K562 (cell line): ENCODE results near the gene PDGFA. TPM values are rescaled to one million over a fixed set of nuclear protein-coding genes. Genes with fewer than 3 reads are reported as not detected.

ENCODE experiments used
- BRD4 ChIP-seq: fragments of 200-600 bp; sonication (generic); IDR thresholded peaks from 2 replicates; pipeline ENCODE4 v1.6.1; 2017; ENCODE audit warnings: inconsistent platforms
- DPF2 ChIP-seq: fragments of 450-650 bp; IDR thresholded peaks from 2 replicates; pipeline ENCODE4 v1.6.1; 2016
- PCBP2 ChIP-seq: fragments of 200-400 bp; formaldehyde crosslinking; IDR thresholded peaks from 2 replicates; pipeline ENCODE4 v1.6.1; 2018; ENCODE audit warnings: low read length, low read depth, mild to moderate bottlenecking, moderate library complexity; ENCODE audit not compliant: poor library complexity, severe bottlenecking
- TBP ChIP-seq: optimal IDR thresholded peaks from 2 replicates; pipeline ENCODE3; 2011; ENCODE audit warnings: low read depth, low read length, improper control_type of control experiment
- TEAD4 ChIP-seq, 2 experiments: sonication (generic) in 1 of 2; formaldehyde crosslinking in 1 of 2; IDR thresholded peaks; 2 replicates each; pipeline versions ENCODE4 v1.6.1 to v1.8.0; 2012 to 2022; ENCODE audit warnings: borderline replicate concordance in 1 of 2, inconsistent platforms in 1 of 2, low read length in 1 of 2, mild to moderate bottlenecking in 1 of 2, missing genetic modification reagents in 1 of 2
- ZNF785 ChIP-seq: fragments of 250-450 bp; sonication (Bioruptor Pico); IDR thresholded peaks from 2 replicates; pipeline ENCODE4 v1.4.0; 2020; ENCODE audit warnings: mild to moderate bottlenecking
- polyA plus RNA-seq, 8 experiments: library from polyadenylated mRNA; depleted of rRNA in 4 of 8; stranded (reverse) in 5 of 8; unstranded in 3 of 8; fragments of >200 nt; fragmentation: Nextera tagmentation in 2 of 8; fragmentation: Illumina TruSeq in 1 of 8; extraction: Ambion mirVana in 2 of 8; extraction: Trizol in 1 of 8; gene quantifications; 2 replicates each; pipeline versions ENCODE4 v1.2.1 to v1.2.3, GENCODE V29; 2011 to 2014; ENCODE audit warnings: inconsistent platforms in 1 of 8, missing spikeins in 1 of 8
- total RNA-seq, 7 experiments: library from RNA; depleted of rRNA in 6 of 7; stranded (reverse); fragments of >200 nt in 6 of 7; fragmentation: Illumina TruSeq in 2 of 7; extraction: Trizol in 2 of 7; gene quantifications; 2 replicates each; pipeline versions ENCODE4 v1.2.1 to v1.2.3, GENCODE V29; 2011 to 2021; ENCODE audit warnings: low replicate concordance in 1 of 7
- TF ChIP-seq, protein P1 (sequence below), 3 experiments: fragments of 200-800 bp in 1 of 3; fragments of 250-450 bp in 1 of 3; fragments of 450-650 bp in 1 of 3; sonication (Bioruptor Pico) in 1 of 3; sonication (Bioruptor generic) in 1 of 3; formaldehyde crosslinking in 1 of 3; IDR thresholded peaks; 2 replicates each; pipeline versions ENCODE4 v1.6.1 to v1.8.0; 2016 to 2022; ENCODE audit warnings: mild to moderate bottlenecking in 2 of 3, missing genetic modification characterization in 2 of 3, missing compliant biosample characterization in 1 of 3, moderate library complexity in 1 of 3
- TF ChIP-seq, protein P2 (sequence below): fragments of 450-650 bp; IDR thresholded peaks from 2 replicates; pipeline ENCODE4 v1.7.1; 2018; ENCODE audit warnings: mild to moderate bottlenecking, low read depth; ENCODE audit not compliant: partially characterized antibody
- TF ChIP-seq, protein P3 (sequence below): fragments of 250-450 bp; sonication (Bioruptor Pico); IDR thresholded peaks from 2 replicates; pipeline ENCODE4 v1.5.0; 2021
- TF ChIP-seq, protein P4 (sequence below), 2 experiments: fragments of 450-650 bp in 1 of 2; IDR thresholded peaks; 2 replicates each; pipeline ENCODE4 v1.6.1; 2011 to 2017; ENCODE audit warnings: low read depth in 2 of 2, antibody characterized with exemption in 1 of 2, borderline replicate concordance in 1 of 2, low read length in 1 of 2, mild to moderate bottlenecking in 1 of 2, mixed read lengths in 1 of 2; ENCODE audit not compliant: control insufficient read depth in 1 of 2

Gene PDGFA
- total and polyA plus RNA-seq, 9 of the 15 experiments (the other 6 are each of a cell fraction or from before 2014, with no cell fraction given) = 2.5 to 10.2 (median 4.6) TPM

DNA sequence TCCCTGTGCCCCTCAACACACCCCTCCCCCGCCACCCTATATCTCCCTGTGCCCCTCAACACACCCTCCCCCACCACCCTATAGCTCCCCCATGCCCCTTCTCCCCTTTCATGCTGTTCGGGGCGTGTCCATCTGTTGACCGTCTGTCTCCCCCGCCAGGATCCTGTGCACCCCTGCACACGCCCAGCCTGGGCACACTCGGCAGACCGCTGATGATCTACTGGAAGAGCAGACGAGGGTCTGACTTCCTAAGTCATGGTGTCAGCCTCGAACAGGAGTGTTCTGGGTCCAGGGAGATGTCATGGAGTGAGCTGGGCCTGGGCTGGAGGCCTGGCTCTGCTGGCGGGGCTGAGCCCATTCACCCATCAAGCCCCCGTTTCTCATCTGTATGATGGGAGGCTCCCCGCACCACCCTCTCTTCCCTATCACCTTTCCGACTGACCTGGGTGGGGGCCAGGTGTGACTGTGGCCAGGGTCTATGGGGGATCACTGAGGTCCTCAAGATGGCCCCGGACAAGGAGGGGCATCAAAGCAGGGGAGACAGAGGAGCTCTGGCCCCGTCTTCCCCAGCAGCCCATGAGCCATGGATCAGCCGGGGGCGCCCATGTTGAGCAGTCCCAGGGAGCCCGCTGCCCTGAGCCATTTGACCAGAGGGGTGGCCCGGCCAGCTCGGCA, 48.3 kb downstream of the PDGFA start (continued):
- TF ChIP-seq TEAD4 (IDR thresholded peaks at IDR 0.05; ENCODE audit: low read length) (no peak), TEAD4 (CRISPR knock-in tag; IDR thresholded peaks at IDR 0.05; ENCODE audit: borderline replicate concordance) (no peak), PCBP2 (no peak), ZNF785 (CRISPR knock-in tag) (no peak), TBP (no peak), DPF2 (0 out of 2 replicates have a peak, but pooled peaks have one; percentile 8), BRD4 (0 out of 2 replicates have a peak, but pooled peaks have one; percentile 69)
- TF ChIP-seq, protein P1, sequence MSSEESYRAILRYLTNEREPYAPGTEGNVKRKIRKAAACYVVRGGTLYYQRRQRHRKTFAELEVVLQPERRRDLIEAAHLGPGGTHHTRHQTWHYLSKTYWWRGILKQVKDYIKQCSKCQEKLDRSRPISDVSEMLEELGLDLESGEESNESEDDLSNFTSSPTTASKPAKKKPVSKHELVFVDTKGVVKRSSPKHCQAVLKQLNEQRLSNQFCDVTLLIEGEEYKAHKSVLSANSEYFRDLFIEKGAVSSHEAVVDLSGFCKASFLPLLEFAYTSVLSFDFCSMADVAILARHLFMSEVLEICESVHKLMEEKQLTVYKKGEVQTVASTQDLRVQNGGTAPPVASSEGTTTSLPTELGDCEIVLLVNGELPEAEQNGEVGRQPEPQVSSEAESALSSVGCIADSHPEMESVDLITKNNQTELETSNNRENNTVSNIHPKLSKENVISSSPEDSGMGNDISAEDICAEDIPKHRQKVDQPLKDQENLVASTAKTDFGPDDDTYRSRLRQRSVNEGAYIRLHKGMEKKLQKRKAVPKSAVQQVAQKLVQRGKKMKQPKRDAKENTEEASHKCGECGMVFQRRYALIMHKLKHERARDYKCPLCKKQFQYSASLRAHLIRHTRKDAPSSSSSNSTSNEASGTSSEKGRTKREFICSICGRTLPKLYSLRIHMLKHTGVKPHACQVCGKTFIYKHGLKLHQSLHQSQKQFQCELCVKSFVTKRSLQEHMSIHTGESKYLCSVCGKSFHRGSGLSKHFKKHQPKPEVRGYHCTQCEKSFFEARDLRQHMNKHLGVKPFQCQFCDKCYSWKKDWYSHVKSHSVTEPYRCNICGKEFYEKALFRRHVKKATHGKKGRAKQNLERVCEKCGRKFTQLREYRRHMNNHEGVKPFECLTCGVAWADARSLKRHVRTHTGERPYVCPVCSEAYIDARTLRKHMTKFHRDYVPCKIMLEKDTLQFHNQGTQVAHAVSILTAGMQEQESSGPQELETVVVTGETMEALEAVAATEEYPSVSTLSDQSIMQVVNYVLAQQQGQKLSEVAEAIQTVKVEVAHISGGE (CRISPR knock-in tag; IDR thresholded peaks at IDR 0.05) = no peak
- TF ChIP-seq, protein P2, sequence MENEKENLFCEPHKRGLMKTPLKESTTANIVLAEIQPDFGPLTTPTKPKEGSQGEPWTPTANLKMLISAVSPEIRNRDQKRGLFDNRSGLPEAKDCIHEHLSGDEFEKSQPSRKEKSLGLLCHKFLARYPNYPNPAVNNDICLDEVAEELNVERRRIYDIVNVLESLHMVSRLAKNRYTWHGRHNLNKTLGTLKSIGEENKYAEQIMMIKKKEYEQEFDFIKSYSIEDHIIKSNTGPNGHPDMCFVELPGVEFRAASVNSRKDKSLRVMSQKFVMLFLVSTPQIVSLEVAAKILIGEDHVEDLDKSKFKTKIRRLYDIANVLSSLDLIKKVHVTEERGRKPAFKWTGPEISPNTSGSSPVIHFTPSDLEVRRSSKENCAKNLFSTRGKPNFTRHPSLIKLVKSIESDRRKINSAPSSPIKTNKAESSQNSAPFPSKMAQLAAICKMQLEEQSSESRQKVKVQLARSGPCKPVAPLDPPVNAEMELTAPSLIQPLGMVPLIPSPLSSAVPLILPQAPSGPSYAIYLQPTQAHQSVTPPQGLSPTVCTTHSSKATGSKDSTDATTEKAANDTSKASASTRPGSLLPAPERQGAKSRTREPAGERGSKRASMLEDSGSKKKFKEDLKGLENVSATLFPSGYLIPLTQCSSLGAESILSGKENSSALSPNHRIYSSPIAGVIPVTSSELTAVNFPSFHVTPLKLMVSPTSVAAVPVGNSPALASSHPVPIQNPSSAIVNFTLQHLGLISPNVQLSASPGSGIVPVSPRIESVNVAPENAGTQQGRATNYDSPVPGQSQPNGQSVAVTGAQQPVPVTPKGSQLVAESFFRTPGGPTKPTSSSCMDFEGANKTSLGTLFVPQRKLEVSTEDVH = no peak
- TF ChIP-seq, protein P3, sequence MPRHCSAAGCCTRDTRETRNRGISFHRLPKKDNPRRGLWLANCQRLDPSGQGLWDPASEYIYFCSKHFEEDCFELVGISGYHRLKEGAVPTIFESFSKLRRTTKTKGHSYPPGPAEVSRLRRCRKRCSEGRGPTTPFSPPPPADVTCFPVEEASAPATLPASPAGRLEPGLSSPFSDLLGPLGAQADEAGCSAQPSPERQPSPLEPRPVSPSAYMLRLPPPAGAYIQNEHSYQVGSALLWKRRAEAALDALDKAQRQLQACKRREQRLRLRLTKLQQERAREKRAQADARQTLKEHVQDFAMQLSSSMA (CRISPR knock-in tag) = no peak
- TF ChIP-seq, protein P4, sequence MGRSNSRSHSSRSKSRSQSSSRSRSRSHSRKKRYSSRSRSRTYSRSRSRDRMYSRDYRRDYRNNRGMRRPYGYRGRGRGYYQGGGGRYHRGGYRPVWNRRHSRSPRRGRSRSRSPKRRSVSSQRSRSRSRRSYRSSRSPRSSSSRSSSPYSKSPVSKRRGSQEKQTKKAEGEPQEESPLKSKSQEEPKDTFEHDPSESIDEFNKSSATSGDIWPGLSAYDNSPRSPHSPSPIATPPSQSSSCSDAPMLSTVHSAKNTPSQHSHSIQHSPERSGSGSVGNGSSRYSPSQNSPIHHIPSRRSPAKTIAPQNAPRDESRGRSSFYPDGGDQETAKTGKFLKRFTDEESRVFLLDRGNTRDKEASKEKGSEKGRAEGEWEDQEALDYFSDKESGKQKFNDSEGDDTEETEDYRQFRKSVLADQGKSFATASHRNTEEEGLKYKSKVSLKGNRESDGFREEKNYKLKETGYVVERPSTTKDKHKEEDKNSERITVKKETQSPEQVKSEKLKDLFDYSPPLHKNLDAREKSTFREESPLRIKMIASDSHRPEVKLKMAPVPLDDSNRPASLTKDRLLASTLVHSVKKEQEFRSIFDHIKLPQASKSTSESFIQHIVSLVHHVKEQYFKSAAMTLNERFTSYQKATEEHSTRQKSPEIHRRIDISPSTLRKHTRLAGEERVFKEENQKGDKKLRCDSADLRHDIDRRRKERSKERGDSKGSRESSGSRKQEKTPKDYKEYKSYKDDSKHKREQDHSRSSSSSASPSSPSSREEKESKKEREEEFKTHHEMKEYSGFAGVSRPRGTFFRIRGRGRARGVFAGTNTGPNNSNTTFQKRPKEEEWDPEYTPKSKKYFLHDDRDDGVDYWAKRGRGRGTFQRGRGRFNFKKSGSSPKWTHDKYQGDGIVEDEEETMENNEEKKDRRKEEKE (IDR thresholded peaks at IDR 0.05; ENCODE audit: borderline replicate concordance in 1 of 2, control insufficient read depth in 1 of 2, low read depth in 2 of 2, low read length in 1 of 2) = no peak
